HG03432 (cell line): ENCODE results near the gene CCDC82.

Experiments used
- ATAC-seq: cut with Tn5 transposase; IDR thresholded peaks from one replicate; pipeline ENCODE4 v1.9.1; 2021; ENCODE audit warnings: mild to moderate bottlenecking, moderate library complexity; ENCODE audit not compliant: unreplicated experiment

Gene CCDC82

GRCh38 chr11:96329855-96330510, 59.7 kb downstream of the CCDC82 start:
- ATAC-seq, result no peak

- ATAC-seq, result no peak
These were observed 60.3 kb downstream of the CCDC82 start for GRCh38 chr11:96329419-96329818.

DNA sequence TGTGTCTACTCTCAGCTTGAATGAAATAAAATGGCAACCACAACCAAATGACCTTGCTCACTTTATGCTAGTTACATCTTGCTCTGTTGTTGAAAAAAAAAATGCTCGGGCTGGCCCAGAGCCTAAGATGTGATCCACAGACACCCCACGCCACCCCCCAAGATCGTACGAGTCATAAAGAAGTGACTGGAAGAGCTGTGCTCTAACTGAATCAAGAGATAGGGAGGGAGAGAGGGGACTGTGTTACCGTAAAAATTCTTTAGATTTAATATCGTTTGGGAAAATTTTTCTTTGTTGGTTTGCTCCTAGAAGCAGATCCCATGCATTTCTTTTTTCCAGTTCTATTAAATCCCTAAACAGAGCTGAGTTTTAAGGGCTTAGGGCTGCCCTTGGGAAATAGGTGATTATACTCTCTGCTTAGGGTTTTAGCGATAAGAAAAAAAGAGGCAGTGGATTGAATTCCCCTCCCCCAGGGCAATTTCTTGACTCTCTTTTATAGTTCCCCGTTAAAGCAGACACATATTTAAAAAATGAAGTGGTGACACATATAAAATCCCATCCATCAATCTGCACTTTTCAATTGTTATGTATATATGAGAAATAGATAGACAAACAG, 61.2 kb downstream of the CCDC82 start:
- no peak for ATAC-seq

DNA sequence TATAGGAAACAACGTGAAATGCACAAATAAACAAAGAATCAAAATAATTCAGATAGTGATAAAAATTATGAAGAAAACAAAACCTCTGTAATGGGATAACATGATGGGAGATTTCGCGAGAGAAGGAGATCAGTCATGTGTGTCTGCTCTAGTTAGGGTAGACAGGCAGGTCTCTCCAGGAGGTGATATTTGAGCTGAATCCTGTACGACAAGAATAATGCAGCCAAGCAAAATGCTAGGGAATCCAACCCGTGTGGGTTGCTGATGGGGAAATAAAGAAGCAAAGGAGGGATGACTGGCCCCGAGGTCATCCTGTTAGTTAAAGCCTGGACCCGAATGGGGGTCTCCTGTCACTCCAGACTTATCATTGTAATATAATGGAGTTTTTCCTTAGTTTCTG, 62.8 kb downstream of the CCDC82 start:
- no peak for ATAC-seq

DNA sequence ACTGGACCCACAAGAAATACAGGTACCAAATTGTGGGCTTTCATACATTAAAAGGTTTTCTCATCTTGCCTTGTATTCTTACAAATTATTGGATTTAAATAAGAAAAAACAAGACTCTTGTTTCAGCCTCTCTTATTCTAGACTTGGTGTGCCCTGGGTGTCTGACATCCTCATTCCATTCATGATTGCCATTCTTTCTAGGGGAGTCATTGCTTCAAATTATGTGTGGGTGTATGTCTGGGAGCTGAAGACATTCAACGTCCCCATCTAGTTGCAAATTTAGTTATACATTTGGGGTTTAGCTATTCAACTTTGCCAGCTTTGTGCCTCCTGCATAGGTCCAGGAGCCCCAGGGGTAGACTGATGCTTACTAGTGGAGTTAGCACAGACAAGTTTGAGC, 64.8 kb downstream of the CCDC82 start:
- ATAC-seq, result no peak

DNA sequence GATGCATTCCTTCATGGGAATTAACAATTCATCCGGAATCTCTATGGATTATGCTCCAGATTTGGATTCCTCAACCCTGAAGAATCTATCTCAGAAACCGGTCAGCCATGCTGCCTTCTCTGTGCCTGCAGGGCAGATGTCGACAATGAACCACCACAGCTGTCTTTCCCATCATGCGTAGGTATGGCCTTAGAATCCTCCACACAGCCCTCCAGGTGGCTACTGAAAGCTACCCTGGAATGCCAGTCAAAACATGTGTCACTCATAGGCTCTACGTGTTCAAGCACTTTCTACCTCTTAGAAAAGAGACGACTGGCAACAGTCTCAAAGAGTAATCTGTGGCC, 66.1 kb downstream of the CCDC82 start:
- no peak for ATAC-seq

GRCh38 chr11:96322775-96323641, 66.7 kb downstream of the CCDC82 start:
- ATAC-seq, result no peak

GRCh38 chr11:96321091-96321490, 68.6 kb downstream of the CCDC82 start:
- ATAC-seq, result no peak

GRCh38 chr11:96319898-96320656, 69.6 kb downstream of the CCDC82 start:
- no peak for ATAC-seq

DNA sequence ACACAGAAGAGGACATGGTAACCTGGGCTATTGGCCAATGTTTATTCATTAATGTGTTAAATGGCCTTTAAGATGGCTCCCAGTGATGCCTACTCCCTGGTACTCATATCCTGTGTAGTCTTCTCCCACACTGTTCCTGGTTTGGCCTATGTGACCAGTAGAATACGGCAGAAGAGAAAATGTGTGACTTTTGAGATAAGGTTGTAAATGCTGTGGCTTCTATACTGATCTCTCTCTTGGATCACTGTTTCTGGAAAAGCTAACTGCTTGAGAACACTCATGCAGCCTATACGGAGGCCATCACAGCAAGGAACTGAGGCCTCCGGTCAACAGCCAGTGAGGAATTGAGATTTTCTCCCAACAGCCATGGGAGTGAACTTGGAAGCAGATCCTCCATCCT, 70.9 kb downstream of the CCDC82 start:
- no peak for ATAC-seq

- ATAC-seq, result no peak
These were observed 71.3 kb downstream of the CCDC82 start for GRCh38 chr11:96318399-96318798.

DNA sequence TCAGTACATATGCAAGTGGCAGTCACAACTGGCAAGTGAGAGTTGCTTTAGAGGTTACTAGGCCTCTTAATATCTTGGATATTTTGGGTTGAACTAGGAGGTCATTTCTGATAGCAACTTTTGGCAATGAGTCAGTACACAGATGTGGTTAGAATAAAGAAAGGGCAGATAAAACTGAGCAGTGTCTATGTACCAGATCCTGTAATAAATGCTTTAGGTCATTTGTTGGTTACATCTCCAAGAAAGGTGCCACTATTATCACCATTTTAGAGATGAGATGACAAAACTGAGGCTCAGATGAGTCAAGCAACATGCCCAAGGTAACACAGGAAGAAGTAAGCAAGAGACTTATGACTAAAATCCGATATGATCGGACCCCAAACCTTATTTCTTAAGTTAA, 71.7 kb downstream of the CCDC82 start:
- no peak for ATAC-seq

GRCh38 chr11:96317571-96317970, 72.1 kb downstream of the CCDC82 start:
- ATAC-seq, result no peak

DNA sequence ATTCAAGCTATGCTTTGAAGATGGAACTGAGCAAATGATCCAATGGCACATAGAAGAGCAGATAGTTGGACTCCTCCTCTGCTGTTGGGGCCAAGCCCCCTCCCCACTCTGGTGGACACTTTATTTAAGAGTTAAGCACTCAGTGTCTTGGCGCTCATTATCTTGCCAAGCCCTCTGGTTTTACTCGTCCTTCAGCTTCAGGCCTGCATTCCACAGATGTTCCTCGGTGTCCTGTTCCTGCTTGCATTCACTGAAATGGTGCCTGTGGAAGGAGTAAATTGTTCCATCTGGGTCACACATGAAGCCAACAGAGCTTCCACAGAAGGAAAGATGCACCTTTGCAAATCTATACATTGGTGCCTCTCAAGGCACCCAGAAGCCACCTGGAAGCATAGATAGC, 72.8 kb downstream of the CCDC82 start:
- ATAC-seq, result no peak

GRCh38 chr11:96315476-96315875, 74.2 kb downstream of the CCDC82 start:
- ATAC-seq, result no peak

GRCh38 chr11:96314326-96315020, 75.2 kb downstream of the CCDC82 start:
- no peak for ATAC-seq

DNA sequence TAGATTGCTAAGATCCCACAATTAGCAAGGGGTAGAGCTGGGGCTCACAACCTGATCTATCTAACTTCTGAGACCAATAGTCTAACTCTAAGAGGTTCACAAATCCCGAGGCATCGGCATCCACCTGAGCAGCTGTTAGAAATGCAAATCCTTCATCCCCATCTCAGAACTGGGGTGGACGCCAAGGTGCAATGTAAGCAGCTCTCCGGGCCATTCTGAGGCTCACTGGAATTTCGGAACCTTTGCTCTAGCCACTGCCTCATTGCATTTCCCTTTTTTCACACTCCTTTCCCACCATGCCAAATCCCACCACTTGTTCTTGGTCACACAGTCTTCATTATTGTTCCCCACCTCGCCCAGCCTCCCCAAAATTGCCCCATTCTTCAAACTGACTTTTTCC, 76.5 kb downstream of the CCDC82 start:
- no peak for ATAC-seq

DNA sequence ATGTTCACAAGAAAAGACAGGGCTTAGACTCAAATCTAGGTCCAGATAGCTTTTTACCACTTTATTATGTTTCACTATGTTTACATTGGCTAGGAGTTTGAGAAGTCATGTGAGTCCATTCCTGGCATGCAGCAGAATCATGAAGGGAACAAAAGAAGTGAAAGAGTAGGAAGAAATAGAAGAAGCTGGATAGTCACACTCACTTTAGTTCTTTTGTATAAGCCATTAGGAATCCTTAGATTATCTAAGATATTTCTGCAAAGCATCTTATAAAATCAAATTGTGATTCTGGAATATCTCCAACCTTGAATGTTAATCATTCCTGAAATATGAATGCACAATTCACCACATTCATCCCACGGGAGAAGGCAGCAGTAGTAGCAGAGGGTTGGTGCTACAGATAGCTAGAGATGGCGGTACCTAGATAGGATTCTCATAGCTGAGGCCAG, 78.6 kb downstream of the CCDC82 start:
- ATAC-seq, result no peak

- no peak for ATAC-seq
These were observed 79.5 kb downstream of the CCDC82 start for GRCh38 chr11:96310236-96310635.

DNA sequence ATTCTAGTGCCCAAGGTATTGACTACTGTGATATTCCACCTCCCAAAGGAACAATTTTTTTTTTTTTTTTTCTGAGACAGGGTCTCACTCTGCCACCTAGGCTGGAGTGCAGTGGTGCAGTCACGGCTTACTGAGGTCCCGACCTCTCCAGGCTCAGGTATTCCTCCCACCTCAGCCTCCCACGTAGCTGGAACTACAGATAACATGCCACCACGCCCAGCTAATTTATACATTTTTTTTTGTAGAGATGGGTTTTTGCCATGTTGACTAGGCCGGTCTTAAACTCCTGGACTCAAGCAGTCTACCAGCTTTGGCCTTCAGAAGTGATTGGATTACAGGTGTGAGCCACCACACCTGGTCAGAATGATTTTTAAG, 80.1 kb downstream of the CCDC82 start:
- no peak for ATAC-seq
